GM21825 (cell line): Measurements from ENCODE around the gene NUDT22.

Experiments used
- ATAC-seq: cut with Tn5 transposase; IDR thresholded peaks from one replicate; pipeline ENCODE4 v1.9.1; 2021; ENCODE audit warnings: mild to moderate bottlenecking, moderate library complexity; ENCODE audit not compliant: unreplicated experiment

The NUDT22 gene

GRCh38 chr11:64206457-64207255 is 19.4 kb upstream of the NUDT22 start, which contains the start of gene FERMT3:
Gene FERMT3, plus strand, starts transcription at chr11:64206721. Its CDS starts 644 bp downstream, at chr11:64207365.
- ATAC-seq, result peak; percentile 37

- peak; percentile 39 for ATAC-seq
Measured at GRCh38 chr11:64207256-64208085, 18.6 kb upstream of the NUDT22 start.

- ATAC-seq, result no peak
Measured at GRCh38 chr11:64208086-64208795, 17.8 kb upstream of the NUDT22 start.

- no peak for ATAC-seq
Measured at GRCh38 chr11:64208796-64209562, 17.1 kb upstream of the NUDT22 start.

- no peak for ATAC-seq
Measured at GRCh38 chr11:64209563-64209843, 16.6 kb upstream of the NUDT22 start.

GRCh38 chr11:64210301-64211020 is 15.6 kb upstream of the NUDT22 start:
- ATAC-seq, result no peak

- no peak for ATAC-seq
Measured at GRCh38 chr11:64211181-64211872, 14.7 kb upstream of the NUDT22 start.

GRCh38 chr11:64216879-64217278 is 9.2 kb upstream of the NUDT22 start:
- no peak for ATAC-seq

GRCh38 chr11:64218628-64219353 is 7.3 kb upstream of the NUDT22 start:
- ATAC-seq, result no peak

GRCh38 chr11:64219354-64219684 is 6.8 kb upstream of the NUDT22 start:
- no peak for ATAC-seq

- ATAC-seq, result no peak
Measured at GRCh38 chr11:64219755-64220154, 6.3 kb upstream of the NUDT22 start.

GRCh38 chr11:64220271-64220670 is 5.8 kb upstream of the NUDT22 start:
- no peak for ATAC-seq

GRCh38 chr11:64220798-64221197 is 5.3 kb upstream of the NUDT22 start:
- no peak for ATAC-seq

- no peak for ATAC-seq
Measured at GRCh38 chr11:64222651-64223000, 3.4 kb upstream of the NUDT22 start.

GRCh38 chr11:64223001-64223651 is 2.9 kb upstream of the NUDT22 start:
- no peak for ATAC-seq

GRCh38 chr11:64224151-64224890 is 1.8 kb upstream of the NUDT22 start:
- ATAC-seq, result no peak

- no peak for ATAC-seq
Measured at GRCh38 chr11:64224891-64225607, 1.0 kb upstream of the NUDT22 start.
